ENCODE measurements around the gene SLCO4A1. TPM values are rescaled to one million over a fixed set of nuclear protein-coding genes. Genes with fewer than 3 reads are reported as not detected.

The SLCO4A1 gene
- total and polyA plus RNA-seq, 2 donors (not counting 1 experiment from before 2014, with no cell fraction given) = 0.50 TPM; not detected in 1

- peak overlapping the region; percentile 7 for H3K9ac ChIP-seq (ENCODE audit: insufficient read depth, low read length)
- no peaks in the 10 kb centered on the region for H3K36me3 ChIP-seq (ENCODE audit: control insufficient read depth, insufficient read depth, low read length)
- H3K79me2 ChIP-seq (ENCODE audit: control insufficient read depth, insufficient read depth, low read length) = no peaks in the 10 kb centered on the region
- peak in 1 of 2 donors; percentile 64 for DNase-seq (ENCODE audit: low read depth in 2 of 2)
- no peak for TF ChIP-seq EZH2 (IDR thresholded peaks at IDR 0.05; ENCODE audit: low read length, missing control alignments)
- H3K4me3 ChIP-seq (replicated peaks in 1 of 4; ENCODE audit: control extremely low read depth in 1 of 4, insufficient read depth in 1 of 4, low read depth in 3 of 4, low read length in 4 of 4) = no peak overlapping the region
- peak overlapping the region; percentile 59 for H3K4me2 ChIP-seq (ENCODE audit: extremely low read depth, insufficient read depth, low read length)
- H4K20me1 ChIP-seq (ENCODE audit: control insufficient read depth, extremely low read depth, insufficient read depth, low read length) = no peaks in the 10 kb centered on the region
- peak overlapping the region; percentile 41 for H2AFZ ChIP-seq (ENCODE audit: low read length)
- H3K9me3 ChIP-seq (ENCODE audit: control insufficient read depth, insufficient read depth, low read depth, low read length) = no peaks in the 10 kb centered on the region
- H3K27ac ChIP-seq (ENCODE audit: insufficient read depth, low read length) = peak overlapping the region; percentile 80
- peaks cover 13% of the 10 kb centered on the region for H3K4me1 ChIP-seq (ENCODE audit: control insufficient read depth, extremely low read depth, insufficient read depth, low read length)
- no peaks in the 10 kb centered on the region for H3K27me3 ChIP-seq (ENCODE audit: control insufficient read depth, insufficient read depth, low read length)
Observed at GRCh38 chr20:62651285-62652021, 9.2 kb downstream of the SLCO4A1 start.

GRCh38 chr20:62652041-62652893 is 10.0 kb downstream of the SLCO4A1 start:
- Histone ChIP-seq H3K4me2 (ENCODE audit: extremely low read depth, insufficient read depth, low read length) (peak overlapping the region; percentile 96), H2AFZ (ENCODE audit: low read length) (peak overlapping the region; percentile 75), H3K4me1 (ENCODE audit: control insufficient read depth, extremely low read depth, insufficient read depth, low read length) (peaks cover 13% of the 10 kb centered on the region), H3K9me3 (ENCODE audit: control insufficient read depth, insufficient read depth, low read depth, low read length) (no peaks in the 10 kb centered on the region), H3K27me3 (ENCODE audit: control insufficient read depth, insufficient read depth, low read length) (no peaks in the 10 kb centered on the region), H3K4me3 (replicated peaks in 1 of 4; ENCODE audit: control extremely low read depth in 1 of 4, insufficient read depth in 1 of 4, low read depth in 3 of 4, low read length in 4 of 4) (peak overlapping the region; percentile 8 to 44 (median 32)), H3K79me2 (ENCODE audit: control insufficient read depth, insufficient read depth, low read length) (no peaks in the 10 kb centered on the region), H3K27ac (ENCODE audit: insufficient read depth, low read length) (peak overlapping the region; percentile 94), H3K36me3 (ENCODE audit: control insufficient read depth, insufficient read depth, low read length) (no peaks in the 10 kb centered on the region), H4K20me1 (ENCODE audit: control insufficient read depth, extremely low read depth, insufficient read depth, low read length) (no peaks in the 10 kb centered on the region), H3K9ac (ENCODE audit: insufficient read depth, low read length) (peak overlapping the region; percentile 69)
- peak; percentile 90 to 100 for DNase-seq (ENCODE audit: low read depth in 2 of 2)
- peak in 1 of 2 donors; percentile 12 for TF ChIP-seq CTCF (conservative IDR thresholded peaks at IDR 0.05 in 1 of 2, IDR thresholded peaks at IDR 0.05 in 1 of 2; ENCODE audit: low read depth in 1 of 2, low read length in 2 of 2)
- no peak for TF ChIP-seq EZH2 (IDR thresholded peaks at IDR 0.05; ENCODE audit: low read length, missing control alignments)

GRCh38 chr20:62652894-62653305 is 10.6 kb downstream of the SLCO4A1 start:
- no peaks in the 10 kb centered on the region for H3K27me3 ChIP-seq (ENCODE audit: control insufficient read depth, insufficient read depth, low read length)
- TF ChIP-seq EZH2 (IDR thresholded peaks at IDR 0.05; ENCODE audit: low read length, missing control alignments) (no peak), CTCF (conservative IDR thresholded peaks at IDR 0.05 in 1 of 2, IDR thresholded peaks at IDR 0.05 in 1 of 2; ENCODE audit: low read depth in 1 of 2, low read length in 2 of 2) (no peak)
- H3K36me3 ChIP-seq (ENCODE audit: control insufficient read depth, insufficient read depth, low read length) = no peaks in the 10 kb centered on the region
- DNase-seq (ENCODE audit: low read depth in 2 of 2) = no peak
- no peak overlapping the region for H2AFZ ChIP-seq (ENCODE audit: low read length)
- H3K27ac ChIP-seq (ENCODE audit: insufficient read depth, low read length) = peak overlapping the region; percentile 94
- peak overlapping the region; percentile 69 for H3K9ac ChIP-seq (ENCODE audit: insufficient read depth, low read length)
- peaks cover 13% of the 10 kb centered on the region for H3K4me1 ChIP-seq (ENCODE audit: control insufficient read depth, extremely low read depth, insufficient read depth, low read length)
- no peaks in the 10 kb centered on the region for H3K9me3 ChIP-seq (ENCODE audit: control insufficient read depth, insufficient read depth, low read depth, low read length)
- H4K20me1 ChIP-seq (ENCODE audit: control insufficient read depth, extremely low read depth, insufficient read depth, low read length) = no peaks in the 10 kb centered on the region
- no peaks in the 10 kb centered on the region for H3K79me2 ChIP-seq (ENCODE audit: control insufficient read depth, insufficient read depth, low read length)
- peak overlapping the region in 1 of 4 experiments; percentile 36 for H3K4me3 ChIP-seq (replicated peaks in 1 of 4; ENCODE audit: control extremely low read depth in 1 of 4, insufficient read depth in 1 of 4, low read depth in 3 of 4, low read length in 4 of 4)
- peak overlapping the region; percentile 96 for H3K4me2 ChIP-seq (ENCODE audit: extremely low read depth, insufficient read depth, low read length)

All from fibroblast of lung (primary cell).